HCT116 (cell line): ENCODE results near the gene PRTG. TPM values are rescaled to one million over a fixed set of nuclear protein-coding genes. Genes with fewer than 3 reads are reported as not detected.

Source experiments
- ATAC-seq: fragments of 200-7000 bp; cut with Tn5 transposase; 2 replicates; pipeline ENCODE4 v1.9.1; 2020; ENCODE audit warnings: mild to moderate bottlenecking, moderate library complexity
- BruUV-seq: library from RNA; stranded (reverse); fragments of 400-500 nt; replicated peaks from 2 replicates; lab custom pipeline; 2021; lab: Mats Ljungman, UMichigan
- CTCF ChIA-PET: fragments of 300-600 bp; sonication (Branson Sonifier 250); formaldehyde crosslinking; loops from one replicate; lab custom pipeline; 2021; ENCODE audit warnings: antibody characterized with exemption; lab: Charles Lee
- POLR2A ChIA-PET: fragments of 300-600, 350-600 bp; sonication (Branson Sonifier 250); formaldehyde crosslinking; loops from one replicate; lab custom pipeline; 2021; ENCODE audit warnings: antibody characterized with exemption; lab: Charles Lee
- RAD21 ChIA-PET, 2 experiments: fragments of 300-600 bp; sonication (Branson Sonifier 250); formaldehyde crosslinking; loops; one replicate each; lab custom pipeline; 2023; ENCODE audit warnings: low total read pairs in 2 of 2; ENCODE audit not compliant: uncharacterized antibody in 2 of 2, unreplicated experiment in 2 of 2, low non-redundant PET in 1 of 2; lab: Charles Lee
- DNase-seq: peaks from one replicate; pipeline ENCODE4 v3.0.0-alpha.2; 2010; ENCODE audit warnings: low read depth, low spot score
- H2AFZ ChIP-seq: fragments of 200-600 bp; shearing (Covaris generic), sonication (generic); 2 replicates; pipeline ENCODE4 v1.6.1; 2017; ENCODE audit warnings: low read depth, mixed run types, mixed read lengths, antibody characterized with exemption, low read length; ENCODE audit not compliant: poor library complexity, severe bottlenecking
- H3K27ac ChIP-seq: 2 replicates; pipeline ENCODE4 v1.5.1; 2012; ENCODE audit warnings: low read depth, low read length
- H3K27me3 ChIP-seq: fragments of 200-600 bp; sonication (generic); 2 replicates; pipeline ENCODE4 v1.6.1; 2016; ENCODE audit warnings: mixed run types, low read length, mixed read lengths; ENCODE audit not compliant: insufficient read depth
- H3K36me3 ChIP-seq, 2 experiments: fragments of 200-500 bp in 1 of 2; fragments of 200-600 bp in 1 of 2; sonication (Bioruptor generic) in 1 of 2; sonication (generic) in 1 of 2; 2 replicates each; pipeline versions ENCODE4 v1.5.1 to v1.6.1; 2014 to 2016; ENCODE audit warnings: low read length in 2 of 2, inconsistent platforms in 1 of 2, mixed read lengths in 1 of 2, mixed run types in 1 of 2; ENCODE audit not compliant: insufficient read depth in 2 of 2, control insufficient read depth in 1 of 2
- H3K4me1 ChIP-seq, 2 experiments: fragments of 200-600 bp in 1 of 2; sonication (generic) in 1 of 2; 2 replicates each; pipeline versions ENCODE4 v1.5.1 to v1.6.1; 2012 to 2017; ENCODE audit warnings: low read length in 2 of 2, inconsistent platforms in 1 of 2, mild to moderate bottlenecking in 1 of 2, mixed read lengths in 1 of 2, mixed run types in 1 of 2, moderate library complexity in 1 of 2; ENCODE audit not compliant: insufficient read depth in 2 of 2, control insufficient read depth in 1 of 2
- H3K4me2 ChIP-seq: fragments of 200-600 bp; sonication (generic); 2 replicates; pipeline ENCODE4 v1.6.1; 2017; ENCODE audit warnings: mixed run types, low read length, mixed read lengths
- H3K4me3 ChIP-seq, 2 experiments: fragments of 200-600 bp in 1 of 2; sonication (generic) in 1 of 2; replicated peaks in 1 of 2; 2 replicates each; pipeline ENCODE4 v1.5.1; 2011 to 2016; ENCODE audit warnings: low read length in 2 of 2, control low read depth in 1 of 2, low read depth in 1 of 2, mild to moderate bottlenecking in 1 of 2, mixed read lengths in 1 of 2, mixed run types in 1 of 2
- H3K79me2 ChIP-seq: fragments of 200-600 bp; sonication (generic); 2 replicates; pipeline ENCODE4 v1.6.1; 2017; ENCODE audit warnings: mild to moderate bottlenecking, mixed run types, low read length, moderate library complexity, mixed read lengths; ENCODE audit not compliant: insufficient read depth
- H3K9ac ChIP-seq: fragments of 200-600 bp; sonication (generic); 2 replicates; pipeline ENCODE4 v1.6.1; 2016; ENCODE audit warnings: low read length, mixed read lengths
- H3K9me2 ChIP-seq: fragments of 200-600 bp; sonication (generic), shearing (Covaris generic); 2 replicates; pipeline ENCODE4 v1.6.1; 2017; ENCODE audit warnings: mixed run types, mild to moderate bottlenecking, moderate library complexity; ENCODE audit not compliant: insufficient read depth
- H3K9me3 ChIP-seq, 2 experiments: fragments of 200-500 bp in 1 of 2; fragments of 200-600 bp in 1 of 2; sonication (Bioruptor generic) in 1 of 2; sonication (generic) in 1 of 2; 2 replicates each; pipeline ENCODE4 v1.6.1; 2014 to 2017; ENCODE audit warnings: low read length in 2 of 2, mixed read lengths in 2 of 2, inconsistent platforms in 1 of 2, low read depth in 1 of 2, mild to moderate bottlenecking in 1 of 2, mixed run types in 1 of 2, moderate library complexity in 1 of 2; ENCODE audit not compliant: control insufficient read depth in 1 of 2, insufficient read depth in 1 of 2
- H4K20me1 ChIP-seq: fragments of 200-600 bp; sonication (generic), shearing (Covaris generic); 2 replicates; pipeline ENCODE4 v1.6.1; 2017; ENCODE audit warnings: mixed run types, mild to moderate bottlenecking, moderate library complexity; ENCODE audit not compliant: insufficient read depth
- CBX3 ChIP-seq: IDR thresholded peaks from 2 replicates; pipeline ENCODE4 v1.6.1; 2012; ENCODE audit warnings: low read depth
- ELF1 ChIP-seq: IDR thresholded peaks from 2 replicates; pipeline ENCODE4 v1.6.1; 2012; ENCODE audit warnings: low read depth, borderline replicate concordance
- EZH2phosphoT487 ChIP-seq: fragments of 200-600 bp; IDR thresholded peaks from 2 replicates; pipeline ENCODE4 v1.6.1; 2018; ENCODE audit warnings: antibody characterized with exemption, borderline replicate concordance
- YY1 ChIP-seq: IDR thresholded peaks from 2 replicates; pipeline ENCODE4 v1.6.1; 2011; ENCODE audit warnings: low read length, low read depth, moderate library complexity, mild to moderate bottlenecking; ENCODE audit not compliant: insufficient replicate concordance; ENCODE audit errors: extremely low read depth
- ZFX ChIP-seq: fragments of 450-650 bp; IDR thresholded peaks from 2 replicates; pipeline ENCODE4 v1.6.1; 2017
- ZNF274 ChIP-seq: fragments of 200-500 bp; sonication (Bioruptor generic); IDR thresholded peaks from 2 replicates; pipeline ENCODE4 v1.6.1; 2014; ENCODE audit warnings: mild to moderate bottlenecking, low read depth, low read length, inconsistent platforms
- intact Hi-C: fragments of 100-400 bp; cut with micrococcal nuclease; formaldehyde crosslinking; loops from 2 replicates; pipeline ENCODE4 v1.10.0; 2022
- total RNA-seq: library from RNA; stranded (reverse); gene quantifications from one replicate; pipeline ENCODE4 v1.2.1, GENCODE V29; 2021; ENCODE audit not compliant: unreplicated experiment
- TF ChIP-seq, protein P1 (sequence below): IDR thresholded peaks from 2 replicates; pipeline ENCODE4 v1.6.1; 2012; ENCODE audit warnings: low read depth

PRTG gene
- total RNA-seq, 1 experiment from 2014 or later = not detected

DNA sequence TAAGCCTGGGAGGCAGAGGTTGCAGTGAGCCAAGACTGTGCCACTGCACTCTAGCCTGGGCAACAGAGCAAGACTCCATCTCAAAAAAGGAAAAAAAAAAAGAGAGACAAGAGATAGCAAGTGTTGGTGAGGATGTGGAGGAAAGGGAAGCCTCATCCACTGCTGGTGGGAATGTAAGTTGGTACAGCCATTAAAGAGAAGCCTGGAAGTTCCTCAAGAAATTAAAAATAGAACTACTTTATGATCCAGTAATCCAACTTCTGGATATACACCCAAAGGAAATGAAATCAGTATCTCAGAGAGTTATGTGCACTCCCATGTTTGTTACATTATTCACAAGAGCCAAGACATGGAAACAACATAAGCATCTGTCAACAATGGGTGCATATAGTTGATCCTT lies 169.7 kb downstream of the PRTG start:
- BruUV-seq = no TSS peak
- CTCF ChIA-PET = no interaction called here
- no peaks in the 10 kb centered on the region for H3K27me3 ChIP-seq

More for the DNA sequence above, 169.7 kb downstream of the PRTG start:
- Histone ChIP-seq H3K4me2 (no peak overlapping the region), H3K27ac (no peak overlapping the region), H3K9ac (no peak overlapping the region), H3K9me3 (no peaks in the 10 kb centered on the region), H4K20me1 (no peaks in the 10 kb centered on the region), H3K79me2 (no peaks in the 10 kb centered on the region), H3K9me2 (no peaks in the 10 kb centered on the region), H2AFZ (no peak overlapping the region), H3K36me3 (no peaks in the 10 kb centered on the region), H3K4me1 (no peaks in the 10 kb centered on the region), H3K4me3 (no peak overlapping the region)
- RAD21 ChIA-PET = no interaction called here
- TF ChIP-seq EZH2phosphoT487 (no peak), ZFX (no peak), ZNF274 (no peak), ELF1 (no peak), CBX3 (no peak), YY1 (no peak)
- TF ChIP-seq, protein P1, sequence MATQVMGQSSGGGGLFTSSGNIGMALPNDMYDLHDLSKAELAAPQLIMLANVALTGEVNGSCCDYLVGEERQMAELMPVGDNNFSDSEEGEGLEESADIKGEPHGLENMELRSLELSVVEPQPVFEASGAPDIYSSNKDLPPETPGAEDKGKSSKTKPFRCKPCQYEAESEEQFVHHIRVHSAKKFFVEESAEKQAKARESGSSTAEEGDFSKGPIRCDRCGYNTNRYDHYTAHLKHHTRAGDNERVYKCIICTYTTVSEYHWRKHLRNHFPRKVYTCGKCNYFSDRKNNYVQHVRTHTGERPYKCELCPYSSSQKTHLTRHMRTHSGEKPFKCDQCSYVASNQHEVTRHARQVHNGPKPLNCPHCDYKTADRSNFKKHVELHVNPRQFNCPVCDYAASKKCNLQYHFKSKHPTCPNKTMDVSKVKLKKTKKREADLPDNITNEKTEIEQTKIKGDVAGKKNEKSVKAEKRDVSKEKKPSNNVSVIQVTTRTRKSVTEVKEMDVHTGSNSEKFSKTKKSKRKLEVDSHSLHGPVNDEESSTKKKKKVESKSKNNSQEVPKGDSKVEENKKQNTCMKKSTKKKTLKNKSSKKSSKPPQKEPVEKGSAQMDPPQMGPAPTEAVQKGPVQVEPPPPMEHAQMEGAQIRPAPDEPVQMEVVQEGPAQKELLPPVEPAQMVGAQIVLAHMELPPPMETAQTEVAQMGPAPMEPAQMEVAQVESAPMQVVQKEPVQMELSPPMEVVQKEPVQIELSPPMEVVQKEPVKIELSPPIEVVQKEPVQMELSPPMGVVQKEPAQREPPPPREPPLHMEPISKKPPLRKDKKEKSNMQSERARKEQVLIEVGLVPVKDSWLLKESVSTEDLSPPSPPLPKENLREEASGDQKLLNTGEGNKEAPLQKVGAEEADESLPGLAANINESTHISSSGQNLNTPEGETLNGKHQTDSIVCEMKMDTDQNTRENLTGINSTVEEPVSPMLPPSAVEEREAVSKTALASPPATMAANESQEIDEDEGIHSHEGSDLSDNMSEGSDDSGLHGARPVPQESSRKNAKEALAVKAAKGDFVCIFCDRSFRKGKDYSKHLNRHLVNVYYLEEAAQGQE = no peak
- POLR2A ChIA-PET = no interaction called here
- no peak for ATAC-seq
- intact Hi-C loops = no loop called here
- no peak for DNase-seq
